ENCODE results near the gene ANKFN1.

The ANKFN1 gene

DNA sequence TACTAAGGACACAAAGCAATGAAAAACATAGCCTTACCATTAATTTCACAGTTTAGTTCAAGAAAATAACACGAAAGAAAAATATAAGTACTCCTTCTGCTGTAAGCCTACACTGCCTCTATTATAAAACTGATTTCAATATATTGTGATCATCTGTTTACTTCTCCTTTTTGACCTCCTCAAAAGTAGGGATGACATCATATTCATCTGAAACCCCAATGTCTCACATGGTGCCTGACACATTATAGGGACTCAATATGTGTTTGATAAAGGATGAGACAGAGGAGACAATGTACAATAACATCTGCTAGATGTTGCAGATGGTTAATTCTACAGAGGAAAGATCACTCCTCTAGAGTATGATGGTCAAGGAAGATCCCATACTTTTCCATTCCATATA, 321.8 kb downstream of the ANKFN1 start:
- Histone ChIP-seq H3K18ac (ENCODE audit: low read length) (no peak overlapping the region), H3K4me1 (ENCODE audit: control insufficient read depth in 1 of 2, insufficient read depth in 2 of 2, low read length in 2 of 2) (no peaks in the 10 kb centered on the region), H2AFZ (ENCODE audit: insufficient read depth, low read length, poor library complexity) (no peak overlapping the region), H2AK5ac (ENCODE audit: low read length) (no peak overlapping the region), H2BK12ac (ENCODE audit: low read length) (no peak overlapping the region), H3K36me3 (ENCODE audit: control insufficient read depth in 1 of 2, insufficient read depth in 2 of 2, low read length in 2 of 2) (no peaks in the 10 kb centered on the region), H3K27me3 (ENCODE audit: insufficient read depth, low read length) (no peaks in the 10 kb centered on the region), H3K4me3 (ENCODE audit: low read depth, low read length) (no peak overlapping the region), H3K14ac (ENCODE audit: low read length) (no peak overlapping the region), H2BK5ac (ENCODE audit: low read depth, low read length, poor library complexity) (no peak overlapping the region), H3K79me2 (ENCODE audit: control insufficient read depth, insufficient read depth, low read length, poor library complexity) (no peaks in the 10 kb centered on the region), H4K91ac (ENCODE audit: low read depth, low read length) (no peak overlapping the region), H3K9me3 (ENCODE audit: insufficient read depth, low read depth, low read length) (no peaks in the 10 kb centered on the region), H2BK120ac (ENCODE audit: insufficient read depth, low read length, poor library complexity) (no peak overlapping the region), H3K4ac (ENCODE audit: low read depth, low read length) (no peak overlapping the region), H4K8ac (ENCODE audit: low read depth, low read length) (no peak overlapping the region), H3K27ac (ENCODE audit: low read depth, low read length) (no peak overlapping the region), H3K9ac (ENCODE audit: low read length) (no peak overlapping the region), H3K4me2 (ENCODE audit: low read length) (no peak overlapping the region), H3K23ac (ENCODE audit: low read length) (no peak overlapping the region), H4K12ac (ENCODE audit: low read depth, low read length) (no peak overlapping the region), H3K79me1 (ENCODE audit: low read length) (no peaks in the 10 kb centered on the region)
- WGBS (ENCODE audit: extremely low coverage, insufficient coverage, insufficient read length) = no CpG with 5 or more reads among the region's 1 CpG
- DNase-seq = no peak

DNA sequence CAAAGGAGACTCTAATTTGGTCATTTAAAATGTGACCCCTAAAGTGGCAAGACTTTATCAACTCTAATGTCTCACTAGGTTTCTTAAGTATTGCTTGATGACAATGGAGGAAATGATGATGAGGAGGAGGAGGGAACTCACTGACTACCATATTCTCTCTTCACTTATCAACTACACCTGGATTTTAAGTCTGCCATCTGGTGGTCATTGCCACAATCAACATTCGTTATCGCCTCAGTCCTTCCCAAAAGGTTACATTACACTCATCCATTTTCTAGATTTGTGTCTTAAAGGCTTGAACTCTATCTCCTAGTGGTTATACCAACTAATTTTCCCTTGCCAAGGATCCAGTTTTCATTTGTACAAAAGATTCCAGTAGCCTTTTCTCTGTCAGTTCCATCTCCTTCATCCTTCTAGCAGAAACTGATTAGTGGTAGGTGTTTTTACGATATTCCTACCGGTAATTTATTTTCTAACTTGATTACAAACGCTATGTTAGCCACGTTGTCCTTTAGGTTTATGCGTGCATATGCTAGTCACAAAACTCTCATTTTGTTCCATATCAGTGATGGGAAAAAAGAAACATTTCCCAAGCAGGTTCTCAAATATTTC, 325.7 kb downstream of the ANKFN1 start:
- H2BK5ac ChIP-seq (ENCODE audit: low read depth, low read length, poor library complexity) = no peak overlapping the region
- no peak overlapping the region for H3K4me2 ChIP-seq (ENCODE audit: low read length)
- no peaks in the 10 kb centered on the region for H3K9me3 ChIP-seq (ENCODE audit: insufficient read depth, low read depth, low read length)
- no peak overlapping the region for H4K8ac ChIP-seq (ENCODE audit: low read depth, low read length)
- no CpG with 5 or more reads among the region's 7 CpGs for WGBS (ENCODE audit: extremely low coverage, insufficient coverage, insufficient read length)
- no peaks in the 10 kb centered on the region for H3K79me1 ChIP-seq (ENCODE audit: low read length)
- no peak overlapping the region for H4K91ac ChIP-seq (ENCODE audit: low read depth, low read length)
- no peak overlapping the region for H2AK5ac ChIP-seq (ENCODE audit: low read length)
- no peaks in the 10 kb centered on the region for H3K4me1 ChIP-seq (ENCODE audit: control insufficient read depth in 1 of 2, insufficient read depth in 2 of 2, low read length in 2 of 2)
- no peak overlapping the region for H2AFZ ChIP-seq (ENCODE audit: insufficient read depth, low read length, poor library complexity)
- no peak overlapping the region for H2BK120ac ChIP-seq (ENCODE audit: insufficient read depth, low read length, poor library complexity)
- no peak overlapping the region for H3K9ac ChIP-seq (ENCODE audit: low read length)
- H3K4me3 ChIP-seq (ENCODE audit: low read depth, low read length) = no peak overlapping the region
- no peak overlapping the region for H3K14ac ChIP-seq (ENCODE audit: low read length)
- peak; percentile 28 to 68 for DNase-seq
- no peaks in the 10 kb centered on the region for H3K27me3 ChIP-seq (ENCODE audit: insufficient read depth, low read length)
- no peaks in the 10 kb centered on the region for H3K36me3 ChIP-seq (ENCODE audit: control insufficient read depth in 1 of 2, insufficient read depth in 2 of 2, low read length in 2 of 2)
- no peak overlapping the region for H3K18ac ChIP-seq (ENCODE audit: low read length)
- H3K23ac ChIP-seq (ENCODE audit: low read length) = no peak overlapping the region
- H3K4ac ChIP-seq (ENCODE audit: low read depth, low read length) = no peak overlapping the region
- H3K79me2 ChIP-seq (ENCODE audit: control insufficient read depth, insufficient read depth, low read length, poor library complexity) = no peaks in the 10 kb centered on the region
- no peak overlapping the region for H2BK12ac ChIP-seq (ENCODE audit: low read length)
- no peak overlapping the region for H3K27ac ChIP-seq (ENCODE audit: low read depth, low read length)
- no peak overlapping the region for H4K12ac ChIP-seq (ENCODE audit: low read depth, low read length)

DNA sequence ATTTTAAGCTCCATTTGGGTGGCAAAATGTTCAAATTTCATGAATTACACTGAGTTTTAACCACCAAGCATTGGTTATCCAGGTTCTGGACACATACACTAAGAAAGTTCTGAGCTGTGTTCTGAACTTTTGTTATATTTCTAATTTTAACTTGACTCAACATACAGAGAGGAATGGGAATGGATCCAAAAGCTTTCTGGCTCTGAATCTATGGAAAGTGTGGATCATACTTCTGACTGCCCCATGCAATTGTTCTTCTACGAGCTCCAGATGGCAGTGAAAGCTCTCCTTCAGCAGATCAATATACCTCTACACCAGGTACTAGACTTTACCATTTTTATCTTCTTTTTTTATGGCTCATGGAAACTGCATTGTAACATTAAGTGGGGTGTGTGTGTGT, 327.2 kb downstream of the ANKFN1 start:
- H4K91ac ChIP-seq (ENCODE audit: low read depth, low read length) = no peak overlapping the region
- no peak overlapping the region for H3K18ac ChIP-seq (ENCODE audit: low read length)
- H4K12ac ChIP-seq (ENCODE audit: low read depth, low read length) = no peak overlapping the region
- no peak overlapping the region for H3K14ac ChIP-seq (ENCODE audit: low read length)
- H3K4ac ChIP-seq (ENCODE audit: low read depth, low read length) = no peak overlapping the region
- no peaks in the 10 kb centered on the region for H3K36me3 ChIP-seq (ENCODE audit: control insufficient read depth in 1 of 2, insufficient read depth in 2 of 2, low read length in 2 of 2)
- H2AK5ac ChIP-seq (ENCODE audit: low read length) = no peak overlapping the region
- no peak overlapping the region for H3K23ac ChIP-seq (ENCODE audit: low read length)
- no peaks in the 10 kb centered on the region for H3K79me1 ChIP-seq (ENCODE audit: low read length)
- H2BK5ac ChIP-seq (ENCODE audit: low read depth, low read length, poor library complexity) = no peak overlapping the region
- no peak for DNase-seq
- no peaks in the 10 kb centered on the region for H3K27me3 ChIP-seq (ENCODE audit: insufficient read depth, low read length)
- no peak overlapping the region for H3K9ac ChIP-seq (ENCODE audit: low read length)
- H3K9me3 ChIP-seq (ENCODE audit: insufficient read depth, low read depth, low read length) = no peaks in the 10 kb centered on the region
- no peak overlapping the region for H3K4me3 ChIP-seq (ENCODE audit: low read depth, low read length)
- H3K4me1 ChIP-seq (ENCODE audit: control insufficient read depth in 1 of 2, insufficient read depth in 2 of 2, low read length in 2 of 2) = no peaks in the 10 kb centered on the region
- no peaks in the 10 kb centered on the region for H3K79me2 ChIP-seq (ENCODE audit: control insufficient read depth, insufficient read depth, low read length, poor library complexity)
- H2BK120ac ChIP-seq (ENCODE audit: insufficient read depth, low read length, poor library complexity) = no peak overlapping the region
- WGBS (ENCODE audit: extremely low coverage, insufficient coverage, insufficient read length) = no CpG with 5 or more reads among the region's 1 CpG
- no peak overlapping the region for H3K27ac ChIP-seq (ENCODE audit: low read depth, low read length)
- H3K4me2 ChIP-seq (ENCODE audit: low read length) = no peak overlapping the region
- no peak overlapping the region for H4K8ac ChIP-seq (ENCODE audit: low read depth, low read length)
- H2BK12ac ChIP-seq (ENCODE audit: low read length) = no peak overlapping the region
- H2AFZ ChIP-seq (ENCODE audit: insufficient read depth, low read length, poor library complexity) = no peak overlapping the region

DNA sequence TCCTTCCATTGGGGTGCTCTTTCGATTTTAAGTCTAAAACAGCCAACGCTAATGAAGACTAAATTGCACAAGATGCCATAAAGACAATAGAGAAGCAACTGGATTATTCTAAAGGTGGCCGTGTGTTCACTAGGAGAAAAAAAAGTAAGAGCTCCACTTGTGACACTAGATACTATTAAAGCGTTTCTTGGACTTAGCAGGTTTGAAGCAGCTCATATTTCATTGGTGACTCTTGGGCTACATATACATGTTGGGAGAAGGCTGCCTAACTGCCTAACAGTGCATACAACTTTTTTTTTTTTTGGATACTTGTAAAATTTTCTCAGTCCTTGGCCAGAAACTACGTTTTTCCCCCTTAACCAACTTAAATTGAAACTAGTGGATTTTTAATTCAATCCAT, 328.4 kb downstream of the ANKFN1 start:
- Histone ChIP-seq H3K36me3 (ENCODE audit: control insufficient read depth in 1 of 2, insufficient read depth in 2 of 2, low read length in 2 of 2) (no peaks in the 10 kb centered on the region), H2AK5ac (ENCODE audit: low read length) (no peak overlapping the region), H3K4me3 (ENCODE audit: low read depth, low read length) (no peak overlapping the region), H2BK12ac (ENCODE audit: low read length) (no peak overlapping the region), H3K14ac (ENCODE audit: low read length) (no peak overlapping the region), H3K9me3 (ENCODE audit: insufficient read depth, low read depth, low read length) (no peaks in the 10 kb centered on the region), H3K4me1 (ENCODE audit: control insufficient read depth in 1 of 2, insufficient read depth in 2 of 2, low read length in 2 of 2) (no peaks in the 10 kb centered on the region), H3K23ac (ENCODE audit: low read length) (no peak overlapping the region), H3K4me2 (ENCODE audit: low read length) (no peak overlapping the region), H3K27me3 (ENCODE audit: insufficient read depth, low read length) (no peaks in the 10 kb centered on the region), H3K18ac (ENCODE audit: low read length) (no peak overlapping the region), H2BK120ac (ENCODE audit: insufficient read depth, low read length, poor library complexity) (no peak overlapping the region), H4K8ac (ENCODE audit: low read depth, low read length) (no peak overlapping the region), H3K27ac (ENCODE audit: low read depth, low read length) (no peak overlapping the region), H4K12ac (ENCODE audit: low read depth, low read length) (no peak overlapping the region), H3K4ac (ENCODE audit: low read depth, low read length) (no peak overlapping the region), H2AFZ (ENCODE audit: insufficient read depth, low read length, poor library complexity) (no peak overlapping the region), H3K79me2 (ENCODE audit: control insufficient read depth, insufficient read depth, low read length, poor library complexity) (no peaks in the 10 kb centered on the region), H2BK5ac (ENCODE audit: low read depth, low read length, poor library complexity) (no peak overlapping the region), H3K9ac (ENCODE audit: low read length) (no peak overlapping the region), H4K91ac (ENCODE audit: low read depth, low read length) (no peak overlapping the region), H3K79me1 (ENCODE audit: low read length) (no peaks in the 10 kb centered on the region)
- DNase-seq = no peak
- no CpG with 5 or more reads among the region's 5 CpGs for WGBS (ENCODE audit: extremely low coverage, insufficient coverage, insufficient read length)

Measured in trophoblast cell (in vitro differentiated cells and primary cell).